ENCODE results near the gene SSX2IP.
"Not testable (repeated sequence)": the region's sequence is repeated elsewhere in the genome, so short reads cannot be mapped to it uniquely, and the experiment has no call there.

The SSX2IP gene

DNA sequence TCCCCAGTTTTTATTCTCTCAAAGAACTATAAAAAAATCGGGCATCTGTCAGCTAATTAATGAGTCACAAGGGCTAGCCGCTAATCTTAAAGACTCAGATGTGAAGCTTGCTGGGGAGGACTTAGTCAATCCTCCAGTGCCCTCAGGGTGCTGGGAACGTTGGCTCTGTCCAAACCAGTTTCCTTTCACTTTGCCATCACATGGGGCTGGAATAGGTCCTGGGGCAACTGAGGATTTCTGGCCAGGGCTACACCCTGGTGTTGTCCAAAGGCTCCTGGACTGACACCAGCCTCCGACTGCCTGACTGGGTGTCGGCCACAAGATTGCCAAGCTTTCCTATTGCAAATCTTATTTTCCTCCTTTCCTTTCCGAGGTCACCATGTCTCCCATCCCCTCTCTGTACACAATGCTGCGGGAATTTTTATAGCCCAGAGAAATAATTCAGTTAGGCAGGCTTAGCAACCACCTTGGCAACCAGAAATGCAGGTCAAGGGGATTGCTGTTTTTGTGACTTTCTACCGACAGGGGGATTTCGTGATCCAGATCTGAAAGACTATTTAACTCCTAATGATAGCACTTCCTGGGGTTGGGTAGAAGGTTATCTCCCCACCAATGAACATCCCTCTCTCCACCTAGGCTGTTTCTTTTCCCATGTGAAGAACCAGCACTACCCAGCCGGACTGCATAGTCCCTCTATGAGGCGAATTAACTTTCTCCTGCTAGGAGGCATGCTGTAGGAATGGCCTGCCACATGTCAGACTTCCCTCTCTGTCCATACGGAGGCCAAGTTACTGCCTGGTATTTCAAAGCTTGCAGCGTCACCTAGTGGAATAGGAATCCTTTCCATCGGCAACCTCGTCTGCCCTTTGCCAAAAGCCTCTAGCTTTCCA is 86.1 kb downstream of the SSX2IP start:
- no peak overlapping the region for H3K27ac Mint-ChIP-seq
- H3K9me3 Mint-ChIP-seq = peaks cover 27% of the 10 kb centered on the region
- H3K4me1 Mint-ChIP-seq (ENCODE audit: low read depth) = peaks cover 17% of the 10 kb centered on the region
- no peak overlapping the region for H3K4me3 Mint-ChIP-seq
- DNase-seq = no peak
- H3K27me3 Mint-ChIP-seq = no peaks in the 10 kb centered on the region
- H3K36me3 Mint-ChIP-seq (ENCODE audit: low read depth) = peaks cover 21% of the 10 kb centered on the region

DNA sequence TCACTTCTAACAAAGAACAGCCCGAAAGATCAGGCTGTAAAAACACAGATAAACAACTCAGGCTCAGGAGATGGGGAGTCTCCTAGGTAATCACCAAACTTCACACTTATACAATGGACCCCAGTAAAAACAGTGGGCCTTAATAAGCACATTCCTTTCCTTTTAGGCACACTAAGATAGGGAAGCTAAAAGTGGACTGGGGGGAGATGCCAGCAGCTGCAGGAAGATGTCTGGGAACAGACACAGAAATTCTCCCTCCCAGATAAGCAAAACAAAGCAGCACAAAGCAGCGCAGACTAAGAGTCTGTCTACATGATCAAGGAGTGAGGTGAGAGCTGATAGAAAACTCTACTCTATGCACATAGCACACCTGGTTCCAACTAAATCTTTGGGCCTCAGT is 87.0 kb downstream of the SSX2IP start:
- Mint-ChIP-seq H3K27ac (no peak overlapping the region), H3K27me3 (no peaks in the 10 kb centered on the region), H3K9me3 (peaks cover 27% of the 10 kb centered on the region), H3K36me3 (ENCODE audit: low read depth) (peaks cover 21% of the 10 kb centered on the region), H3K4me3 (no peak overlapping the region), H3K4me1 (ENCODE audit: low read depth) (peaks cover 25% of the 10 kb centered on the region)
- no peak for DNase-seq

- Mint-ChIP-seq H3K4me1 (ENCODE audit: low read depth) (peaks cover 34% of the 10 kb centered on the region), H3K4me3 (no peak overlapping the region), H3K27ac (no peak overlapping the region), H3K9me3 (peaks cover 18% of the 10 kb centered on the region), H3K27me3 (no peaks in the 10 kb centered on the region), H3K36me3 (ENCODE audit: low read depth) (peaks cover 18% of the 10 kb centered on the region)
- DNase-seq = no peak
These were observed 89.5 kb downstream of the SSX2IP start for GRCh38 chr1:84600796-84601195.

DNA sequence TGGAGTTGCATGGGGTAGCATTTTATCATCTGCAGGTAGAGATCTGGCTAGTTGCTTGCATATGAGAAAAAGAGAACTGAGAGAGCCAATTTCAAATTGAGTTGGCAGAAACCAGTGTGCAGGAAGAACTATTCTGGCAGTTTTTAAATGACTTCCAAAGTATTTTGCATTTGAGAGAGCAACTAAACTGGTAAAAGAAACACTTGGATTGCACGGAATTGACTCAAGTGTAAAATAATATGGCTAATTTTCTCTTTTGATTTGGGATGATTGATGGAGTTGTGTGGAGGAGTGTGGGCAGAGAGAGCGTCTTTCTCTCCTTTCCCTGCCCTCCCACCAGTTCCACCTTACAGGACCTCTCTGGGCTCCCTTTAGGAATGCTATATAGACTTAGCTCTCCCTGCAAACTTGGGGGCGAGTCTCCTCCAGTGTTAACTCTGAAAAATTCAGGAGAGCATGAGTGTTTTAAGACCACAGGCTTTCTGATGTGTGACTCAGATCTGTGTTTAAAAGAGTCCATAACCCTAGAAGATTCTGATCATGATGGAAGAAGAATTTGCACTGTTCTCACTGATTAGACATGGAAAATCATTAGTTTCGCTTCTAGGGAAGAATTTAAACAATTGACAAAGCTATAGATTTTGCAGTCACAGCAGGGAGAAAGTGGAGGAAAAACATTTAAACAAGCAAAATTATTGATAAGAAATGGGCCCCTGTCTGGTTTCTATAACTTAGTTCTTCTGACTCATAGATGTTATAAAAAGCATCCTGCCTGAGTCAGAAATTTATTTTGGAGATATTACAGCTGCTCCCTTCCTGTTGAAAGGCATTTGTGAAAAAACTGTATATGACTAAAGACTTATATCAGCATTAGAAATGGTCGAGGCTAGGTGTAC is 91.2 kb downstream of the SSX2IP start:
- Mint-ChIP-seq H3K27me3 (no peaks in the 10 kb centered on the region), H3K4me3 (peak overlapping the region; percentile 32), H3K36me3 (ENCODE audit: low read depth) (peaks cover under 1% of the 10 kb centered on the region), H3K9me3 (peaks cover 2% of the 10 kb centered on the region), H3K27ac (peak overlapping the region; percentile 89), H3K4me1 (ENCODE audit: low read depth) (peaks cover 34% of the 10 kb centered on the region)
- no peak for DNase-seq

GRCh38 chr1:84598418-84598817 is 91.8 kb downstream of the SSX2IP start:
- Mint-ChIP-seq H3K36me3 (ENCODE audit: low read depth) (no peaks in the 10 kb centered on the region), H3K4me3 (no peak overlapping the region), H3K27me3 (no peaks in the 10 kb centered on the region), H3K9me3 (no peaks in the 10 kb centered on the region), H3K27ac (peak overlapping the region; percentile 89), H3K4me1 (ENCODE audit: low read depth) (peaks cover 34% of the 10 kb centered on the region)
- DNase-seq = no peak

DNA sequence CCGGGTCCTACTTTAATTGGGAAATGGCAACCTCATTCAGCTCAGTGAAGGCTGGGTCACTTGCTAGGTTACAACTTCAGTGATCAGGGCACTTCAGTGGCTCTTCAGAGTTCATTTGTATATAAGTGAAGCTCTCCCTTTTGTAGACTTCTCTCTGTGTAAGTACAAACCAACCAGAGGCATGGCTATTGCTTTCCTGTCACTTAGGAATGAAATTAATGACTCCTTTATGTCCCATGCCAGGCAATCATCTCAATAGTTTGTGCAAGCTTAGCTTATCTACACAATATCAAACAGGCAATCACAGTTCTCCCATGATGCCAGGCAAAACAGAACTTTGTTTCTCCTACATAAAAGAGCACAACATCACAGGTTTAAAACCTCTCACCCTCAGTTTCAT is 93.2 kb downstream of the SSX2IP start:
- no peak for DNase-seq
- Mint-ChIP-seq H3K4me1 (ENCODE audit: low read depth) (peaks cover 34% of the 10 kb centered on the region), H3K36me3 (ENCODE audit: low read depth) (no peaks in the 10 kb centered on the region), H3K9me3 (no peaks in the 10 kb centered on the region), H3K27me3 (peaks cover 2% of the 10 kb centered on the region), H3K27ac (no peak overlapping the region), H3K4me3 (no peak overlapping the region)

DNA sequence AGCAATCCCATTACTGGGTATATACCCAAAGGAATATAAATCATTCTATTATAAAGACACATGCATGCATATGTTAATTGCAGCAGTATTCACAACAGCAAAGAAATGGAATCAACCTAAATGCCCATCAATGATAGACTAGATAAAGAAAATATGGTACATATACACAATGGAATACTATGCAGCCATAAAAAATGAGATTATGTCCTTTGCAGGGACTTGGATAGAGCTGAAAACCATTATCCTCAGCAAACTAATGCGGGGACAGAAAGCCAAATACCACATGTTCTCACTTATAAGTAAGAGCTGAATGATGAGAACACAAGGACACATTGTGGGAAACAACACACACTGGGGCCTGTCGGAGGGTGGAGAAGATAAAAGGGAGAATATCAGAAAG is 95.3 kb downstream of the SSX2IP start:
- H3K27me3 Mint-ChIP-seq = peaks cover 14% of the 10 kb centered on the region
- H3K27ac Mint-ChIP-seq; H3K9me3 Mint-ChIP-seq; H3K36me3 Mint-ChIP-seq (ENCODE audit: low read depth); H3K4me3 Mint-ChIP-seq; DNase-seq: not testable (repeated sequence)
- peaks cover 25% of the 10 kb centered on the region for H3K4me1 Mint-ChIP-seq (ENCODE audit: low read depth)

All from activated T-cell treated with anti-CD3 and anti-CD28 coated beads, Interleukin-2, amount 50 U/mL, for 24 hours (primary cell).